Activated naive CD4-positive, alpha-beta T cell (primary cell): ENCODE results near the gene CLASP1.
"Not testable (repeated sequence)": the region's sequence is repeated elsewhere in the genome, so short reads cannot be mapped to it uniquely, and the experiment has no call there.

Source experiments
- DNase-seq, 4 experiments: peaks; one replicate each; lab custom pipeline; 2025; lab: John Stamatoyannopoulos, UW

Gene CLASP1

DNA sequence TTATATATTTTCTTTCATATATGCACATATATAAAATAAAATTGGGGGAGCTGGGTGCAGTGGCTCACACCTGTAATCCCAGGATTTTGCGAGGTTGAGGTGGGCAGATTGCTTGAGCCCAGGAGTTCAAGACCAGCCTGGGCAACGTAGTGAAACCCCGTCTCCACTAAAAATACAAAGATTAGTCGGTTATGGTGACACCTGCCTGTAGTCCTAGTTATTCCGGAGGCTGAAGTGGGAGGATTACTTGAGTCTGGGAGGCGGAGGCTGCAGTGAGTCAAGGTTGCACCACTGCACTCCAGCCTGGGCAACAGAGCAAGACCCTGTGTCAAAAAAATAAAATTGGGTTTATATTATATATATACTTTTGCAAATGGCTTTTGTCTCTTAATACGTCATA lies 324.7 kb downstream of the CLASP1 start:
- DNase-seq = no peak

DNA sequence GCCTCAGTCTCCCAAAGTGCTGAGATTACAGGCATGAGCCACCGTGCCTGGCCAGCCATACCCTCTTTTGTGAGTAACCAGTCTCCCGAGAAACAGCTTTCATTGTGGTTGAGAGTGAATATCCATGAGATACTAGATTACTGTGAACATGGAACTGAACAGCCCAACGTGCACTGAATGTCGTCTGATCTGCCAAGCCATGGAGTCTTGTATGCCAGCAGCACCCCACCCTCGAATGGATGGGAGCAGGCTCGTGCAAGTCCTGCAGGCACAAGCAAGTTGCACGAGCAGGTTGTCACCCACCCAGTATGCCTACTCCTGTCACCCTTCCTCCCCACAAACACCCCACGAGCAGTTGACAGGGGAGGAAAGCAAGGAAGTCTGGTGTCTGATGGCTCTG lies 327.8 kb downstream of the CLASP1 start:
- no peak for DNase-seq

DNA sequence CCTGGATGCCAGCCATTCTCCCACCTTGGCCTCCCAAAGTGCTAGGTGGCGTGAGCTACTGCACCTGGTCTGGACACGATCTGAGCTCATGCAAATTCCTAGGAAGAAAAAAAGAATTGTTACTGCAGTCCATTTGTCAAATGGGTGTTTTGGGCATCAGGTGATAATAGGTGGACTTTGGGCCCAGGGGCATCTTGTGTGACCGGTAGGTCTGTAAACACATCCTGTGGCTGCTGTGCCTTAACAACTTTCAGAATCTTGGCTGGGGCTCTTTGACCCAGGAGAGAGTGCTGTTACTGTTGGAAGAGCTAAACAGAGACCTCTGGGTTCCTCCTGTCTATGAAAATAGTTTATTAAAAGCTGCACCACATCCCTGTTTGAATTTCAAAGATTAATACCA lies 329.3 kb downstream of the CLASP1 start:
- DNase-seq = no peak

DNA sequence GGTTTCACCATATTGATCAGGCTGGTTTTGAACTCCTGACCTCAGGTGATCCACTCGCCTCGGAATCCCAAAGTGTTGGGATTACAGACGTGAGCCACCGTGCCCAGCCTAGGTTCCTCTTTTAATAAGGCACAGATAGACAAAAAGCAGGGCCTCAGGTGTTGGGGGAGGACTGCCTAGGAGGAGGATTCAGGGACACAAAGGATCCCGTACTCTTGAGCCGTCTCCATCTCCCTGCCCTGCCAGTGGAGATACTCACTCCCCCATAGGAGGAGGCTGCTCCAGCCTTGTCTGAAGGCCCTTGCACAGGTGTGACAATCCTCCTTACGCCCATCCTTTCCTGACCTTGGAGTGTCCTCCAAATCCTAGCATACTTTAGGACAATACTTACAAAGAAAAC lies 332.3 kb downstream of the CLASP1 start:
- no peak for DNase-seq

DNA sequence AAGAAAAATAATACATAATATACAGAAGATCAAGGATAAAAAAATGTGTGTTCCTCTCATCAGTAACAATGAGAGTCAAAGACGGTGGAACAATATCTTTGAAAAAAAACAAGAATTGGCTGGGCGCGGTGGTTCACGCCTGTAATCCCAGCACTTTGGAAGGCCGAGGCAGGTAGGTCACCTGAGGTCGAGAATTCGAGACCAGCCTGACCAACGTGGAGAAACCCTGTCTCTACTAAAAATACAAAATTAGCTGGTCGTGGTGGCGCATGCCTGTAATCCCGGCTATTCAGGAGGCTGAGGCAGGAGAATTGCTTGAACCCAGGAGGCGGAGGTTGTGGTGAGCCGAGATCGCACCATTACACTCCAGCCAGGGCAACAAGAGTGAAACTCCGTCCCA lies 335.6 kb downstream of the CLASP1 start:
- DNase-seq = not testable (repeated sequence)

DNA sequence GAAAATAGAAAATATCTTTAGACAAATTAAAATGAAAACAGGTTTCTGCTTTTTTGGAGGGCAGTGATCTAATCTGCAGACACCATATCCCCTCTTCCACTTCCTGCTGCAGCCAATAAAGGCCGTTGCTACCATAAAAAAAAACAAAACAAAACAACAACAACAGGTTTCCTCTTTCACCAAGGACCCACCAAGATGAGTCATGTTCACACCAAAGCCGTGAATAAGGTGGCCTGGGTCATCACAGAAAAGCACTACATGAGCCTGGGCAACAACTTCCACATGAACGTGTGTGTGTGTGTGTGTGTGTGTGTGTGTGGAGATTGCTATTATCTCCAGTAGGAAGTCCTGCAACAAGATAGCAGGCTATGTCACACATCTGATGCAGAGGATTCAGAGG lies 339.5 kb downstream of the CLASP1 start:
- DNase-seq = no peak

DNA sequence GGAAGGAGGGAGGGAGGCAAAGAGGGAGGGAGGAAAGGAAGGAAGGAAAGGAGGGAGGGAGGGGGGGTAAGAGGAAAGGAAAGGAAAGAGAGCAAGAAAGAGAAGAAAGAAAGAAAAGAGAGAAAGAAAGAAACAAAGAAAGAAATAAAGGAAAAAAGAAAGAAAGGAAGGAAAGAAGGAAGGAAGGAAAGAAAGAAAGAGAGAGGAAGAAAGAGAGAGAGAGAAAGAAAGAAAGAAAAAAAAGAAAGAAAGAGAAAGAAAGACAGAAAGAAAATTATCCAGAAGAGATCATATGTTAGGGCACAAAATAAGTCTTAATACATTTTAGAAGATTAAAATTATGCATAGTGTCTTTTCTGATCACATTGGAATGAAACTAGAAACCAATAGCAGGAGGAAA lies 339.9 kb downstream of the CLASP1 start:
- no peak for DNase-seq

DNA sequence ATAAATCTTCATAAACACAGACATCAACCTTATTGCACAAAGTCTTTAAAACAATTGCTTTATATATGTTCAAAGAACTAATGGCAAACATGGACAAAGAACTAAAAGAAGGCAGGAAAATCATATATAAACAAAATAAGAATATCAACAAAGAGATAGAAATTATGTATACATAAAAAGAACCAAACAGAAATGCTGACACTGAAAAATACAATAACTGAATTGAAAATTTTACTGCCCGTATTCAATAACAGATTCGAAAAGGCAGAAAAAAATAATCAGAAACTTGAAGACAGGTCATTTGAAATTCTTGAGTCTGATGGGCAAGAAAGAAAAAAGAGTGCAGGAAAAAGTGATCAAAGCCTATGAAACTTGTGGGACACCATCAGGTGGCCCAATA lies 342.2 kb downstream of the CLASP1 start:
- no peak for DNase-seq

DNA sequence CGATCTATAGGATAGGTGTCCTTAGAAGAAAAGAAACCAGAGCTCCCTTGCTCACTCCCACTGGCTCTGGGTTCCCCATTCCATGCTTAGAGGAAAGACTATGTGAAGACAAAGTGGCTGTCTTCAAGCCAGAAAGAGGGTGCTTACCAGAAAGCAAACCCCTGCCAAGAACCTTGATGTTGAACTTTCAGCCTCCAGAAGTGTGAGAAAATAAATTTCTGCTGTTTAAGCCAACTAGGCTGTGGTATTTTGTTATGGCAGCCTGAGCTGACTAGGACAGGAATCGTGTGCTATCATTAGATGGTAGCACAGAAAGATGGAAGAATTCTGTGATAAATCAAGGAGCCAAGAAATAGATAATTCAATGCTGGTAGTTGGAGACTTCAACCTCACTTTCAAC lies 344.3 kb downstream of the CLASP1 start:
- DNase-seq = no peak

DNA sequence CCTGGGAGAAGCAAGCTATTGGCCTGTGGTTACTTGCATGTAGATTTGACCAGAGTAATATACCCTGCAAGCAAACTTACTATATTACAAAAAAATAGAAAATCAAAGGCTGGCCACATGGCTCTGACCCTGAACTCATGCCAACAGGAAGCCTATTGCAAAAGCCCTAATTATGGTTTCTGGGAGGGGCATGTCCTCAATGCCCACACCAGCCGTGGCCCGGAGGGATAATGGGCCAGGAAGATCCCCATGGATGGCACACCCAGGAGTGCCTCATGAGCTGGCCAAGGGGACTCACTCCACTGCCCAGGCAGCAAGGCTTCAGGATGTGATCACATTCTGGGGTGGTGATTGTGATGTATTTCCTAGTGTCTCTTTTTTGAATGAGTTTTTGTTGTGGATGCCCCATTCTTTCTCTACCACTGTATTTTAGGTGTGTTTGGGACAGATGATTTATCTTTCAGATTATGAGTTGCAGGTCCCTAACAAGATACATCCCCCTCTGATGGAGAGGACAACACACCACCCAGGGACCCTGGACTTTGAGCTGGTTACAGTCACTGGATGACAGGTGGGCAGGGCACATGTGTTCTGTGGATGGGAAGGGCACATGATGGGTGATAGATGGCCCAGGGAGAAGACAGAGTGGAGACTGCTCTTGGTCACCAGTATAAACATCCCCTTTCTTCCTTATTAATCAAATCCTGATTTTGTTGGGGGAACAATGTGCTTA lies 345.6 kb downstream of the CLASP1 start:
- no peak for DNase-seq

DNA sequence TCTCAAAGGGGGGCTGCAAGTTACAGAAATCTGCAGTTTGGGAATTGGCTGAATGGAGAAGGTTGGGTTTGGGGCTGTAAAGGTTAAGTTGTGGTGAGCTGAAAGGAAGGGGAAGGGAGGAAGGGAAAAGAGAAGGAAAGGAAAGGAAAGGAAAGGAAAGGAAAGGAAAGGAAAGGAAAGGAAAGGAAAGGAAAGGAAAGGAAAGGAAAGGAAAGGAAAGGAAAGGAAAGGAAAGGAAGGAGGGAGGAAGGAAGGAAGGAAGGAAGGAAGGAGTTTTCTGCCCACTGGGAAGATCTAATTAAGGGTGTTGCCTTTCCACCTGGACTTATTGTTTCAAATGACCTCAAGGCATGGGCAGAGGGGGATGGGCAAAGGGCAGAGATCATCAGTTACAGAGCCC lies 348.1 kb downstream of the CLASP1 start:
- DNase-seq = not testable (repeated sequence)

DNA sequence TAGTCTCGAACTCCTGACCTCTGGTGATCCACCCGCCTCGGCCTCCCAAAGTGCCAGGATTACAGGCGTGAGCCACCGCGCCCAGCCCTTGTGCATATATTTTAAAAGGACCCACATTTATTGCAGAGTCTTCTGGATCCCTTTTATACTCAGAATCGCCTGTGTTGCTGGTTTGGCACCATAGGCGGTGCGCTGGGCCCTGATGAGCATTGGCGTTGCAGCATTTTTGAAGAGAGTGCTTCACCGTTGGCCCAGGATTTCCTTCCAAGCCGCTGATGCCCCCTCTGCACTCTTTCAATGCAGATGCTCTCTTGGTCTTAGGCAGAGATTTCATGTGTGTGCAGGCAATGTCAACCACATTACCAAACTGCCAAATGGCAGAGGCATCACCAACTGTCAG lies 350.8 kb downstream of the CLASP1 start:
- DNase-seq = no peak

DNA sequence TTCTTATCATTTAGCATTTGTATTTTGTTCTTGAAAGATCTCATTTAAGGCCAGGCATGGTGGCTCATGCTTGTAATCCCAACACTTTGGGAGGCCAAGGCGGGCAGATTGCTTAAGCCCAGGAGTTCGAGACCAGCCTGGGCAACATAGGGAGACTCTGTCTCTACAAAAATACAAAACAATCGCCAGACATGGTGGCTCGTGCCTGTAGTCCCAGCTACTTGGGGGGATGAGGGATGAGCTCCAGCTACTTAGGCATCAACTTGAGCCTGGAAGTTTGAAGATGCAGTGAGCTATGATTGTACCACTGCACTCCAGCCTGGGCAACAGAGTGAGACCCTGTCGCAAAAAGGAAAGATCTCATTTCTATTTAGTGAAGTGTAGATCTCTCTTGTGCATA lies 351.4 kb downstream of the CLASP1 start:
- not testable (repeated sequence) for DNase-seq

DNA sequence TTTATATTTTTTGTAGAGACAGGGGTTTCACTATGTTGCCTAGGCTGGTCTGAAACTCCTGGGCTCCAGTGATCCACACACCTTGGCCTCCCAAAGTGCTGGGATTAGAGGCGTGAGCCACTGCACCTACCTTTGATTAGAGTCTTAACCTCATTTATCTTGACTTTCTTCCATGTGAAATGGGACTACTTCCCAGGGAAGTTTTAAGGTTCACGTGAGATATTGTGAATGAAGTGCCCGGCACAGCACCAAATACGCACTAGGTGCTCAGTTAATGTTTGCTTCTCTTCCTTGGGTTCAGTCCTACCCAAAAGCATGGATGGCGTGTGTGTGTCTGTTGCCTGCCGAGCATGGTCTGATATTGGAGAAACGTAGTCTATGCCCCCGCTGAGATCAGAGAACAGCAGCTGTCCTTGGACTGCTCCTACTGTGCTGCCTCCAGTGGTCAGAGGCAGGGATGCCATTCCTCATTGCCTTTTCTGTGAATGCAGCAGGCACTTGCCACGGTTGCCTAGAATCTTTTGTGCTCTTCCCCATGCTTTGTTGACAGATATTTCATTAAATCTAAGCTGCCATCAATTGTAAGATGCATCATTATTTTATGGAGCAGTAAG lies 351.9 kb downstream of the CLASP1 start:
- DNase-seq = no peak

DNA sequence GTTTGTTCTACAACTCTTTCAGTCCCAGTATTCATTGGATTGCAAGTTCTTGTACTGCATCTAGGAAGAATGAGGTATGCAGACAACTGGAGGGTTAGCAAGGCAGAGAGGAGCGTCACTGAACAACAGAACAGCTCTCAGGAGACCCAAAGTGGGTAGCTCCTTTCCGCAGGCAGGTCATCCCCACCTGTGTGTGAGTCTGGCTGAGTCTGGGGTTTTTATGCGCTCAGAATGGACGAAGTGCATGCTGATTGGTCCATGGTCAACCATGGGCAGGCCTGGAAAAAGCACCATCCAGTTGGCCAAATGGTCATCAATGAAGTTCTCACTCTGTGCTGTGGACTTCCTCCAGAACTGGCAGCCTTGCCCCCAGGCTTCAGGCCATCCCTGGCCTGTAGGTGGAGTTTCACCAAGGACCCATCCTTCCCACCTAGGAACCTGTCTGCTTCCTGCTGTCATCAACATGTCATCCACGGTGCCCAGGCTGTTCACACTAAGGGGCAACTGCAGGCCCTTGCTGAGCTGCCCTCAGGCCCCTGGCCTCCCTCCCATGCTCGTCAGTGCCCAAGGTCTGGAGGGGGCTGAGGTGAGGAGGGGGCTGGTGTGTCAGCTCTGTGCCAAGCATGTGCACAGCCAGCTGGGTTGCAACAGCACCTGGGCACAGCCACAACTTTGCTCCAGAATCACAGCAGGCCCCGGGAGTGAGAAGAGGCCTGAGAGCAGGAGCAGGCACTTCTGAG lies 353.2 kb downstream of the CLASP1 start:
- DNase-seq = no peak

DNA sequence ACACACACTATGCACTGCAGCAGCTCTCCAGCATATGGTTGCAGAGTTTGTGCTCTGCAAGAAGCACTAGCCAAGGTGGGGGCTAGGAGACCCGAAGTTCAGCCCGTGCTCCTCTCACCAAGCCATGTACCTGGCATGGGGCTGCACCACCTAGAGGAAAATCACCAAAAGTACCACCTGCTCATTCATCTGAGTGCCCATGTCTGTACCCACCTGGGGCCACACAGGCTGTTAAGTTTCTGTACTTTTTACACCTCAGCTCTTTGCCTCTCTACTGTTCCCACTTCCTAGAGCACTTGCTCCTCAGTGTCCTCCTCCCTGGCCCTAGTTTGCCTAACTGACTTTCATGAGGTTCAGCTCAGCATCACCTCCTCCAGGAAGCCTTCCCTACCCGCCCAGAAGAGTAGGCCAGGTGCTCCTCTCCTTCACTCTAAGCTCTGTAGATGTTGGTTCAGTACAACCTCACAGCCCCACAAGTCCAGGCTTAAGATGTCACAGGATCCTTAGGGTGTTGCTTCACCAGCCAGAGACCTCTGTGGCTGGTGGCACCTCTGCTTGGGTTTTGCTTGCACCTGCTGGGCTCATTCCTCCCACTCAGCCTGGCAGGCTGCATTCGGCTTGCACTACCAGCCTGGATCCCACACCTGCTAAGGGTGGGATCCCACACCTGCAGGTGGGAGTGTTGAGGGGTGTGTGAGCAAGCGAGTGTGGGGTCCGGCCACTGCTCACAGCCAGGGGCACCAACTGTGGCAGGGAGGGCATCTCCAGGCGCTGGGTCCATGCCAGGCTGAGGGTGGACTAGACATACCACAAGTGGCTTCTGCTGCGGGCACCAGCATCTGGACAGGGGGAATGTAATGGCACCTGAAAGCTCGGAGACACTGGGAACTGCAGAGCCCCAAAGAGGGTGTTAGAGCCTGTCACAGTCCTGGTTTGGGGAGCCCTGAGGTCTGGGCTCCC lies 354.1 kb downstream of the CLASP1 start:
- DNase-seq = no peak

DNA sequence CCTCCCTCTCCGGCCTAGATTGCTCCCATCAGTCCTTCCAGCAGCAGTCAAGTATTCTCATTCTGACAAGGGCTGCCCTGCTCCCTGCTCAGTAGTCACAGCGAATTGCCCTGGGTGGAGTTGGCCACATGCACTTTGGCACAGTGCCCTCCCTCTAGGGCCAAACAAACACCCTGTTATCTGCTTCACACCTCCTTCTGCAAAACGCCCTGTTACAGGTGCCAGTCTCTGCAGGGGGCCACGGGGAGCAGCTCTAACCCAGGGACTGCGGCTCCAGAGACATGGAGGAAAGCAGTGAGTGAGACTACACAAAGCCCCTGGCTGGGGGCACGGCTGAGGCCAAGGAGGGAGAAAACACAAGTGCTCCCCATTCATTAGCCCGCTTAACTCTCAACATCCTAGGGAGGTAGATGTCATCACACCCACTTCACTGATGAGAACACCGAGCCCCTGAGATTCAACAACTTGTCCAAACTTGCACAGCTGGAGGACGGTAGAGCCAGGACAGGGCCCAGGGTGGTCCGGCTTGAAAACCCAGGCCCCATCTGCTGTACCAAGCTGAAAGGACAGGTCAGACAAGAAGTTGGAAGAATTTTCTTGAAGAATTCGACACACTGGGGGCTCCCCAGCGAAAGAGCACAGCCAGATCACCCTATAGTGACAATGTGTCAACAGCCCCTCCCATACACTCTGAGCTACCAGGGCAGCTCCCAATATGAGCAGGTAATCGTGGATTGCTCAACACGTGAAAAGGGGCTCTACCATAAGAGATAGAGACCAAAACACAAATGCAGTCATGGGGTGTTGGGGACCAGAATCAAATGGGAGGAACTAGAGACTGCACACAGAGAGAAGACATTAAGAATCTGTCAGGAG lies 355.6 kb downstream of the CLASP1 start:
- DNase-seq = no peak

DNA sequence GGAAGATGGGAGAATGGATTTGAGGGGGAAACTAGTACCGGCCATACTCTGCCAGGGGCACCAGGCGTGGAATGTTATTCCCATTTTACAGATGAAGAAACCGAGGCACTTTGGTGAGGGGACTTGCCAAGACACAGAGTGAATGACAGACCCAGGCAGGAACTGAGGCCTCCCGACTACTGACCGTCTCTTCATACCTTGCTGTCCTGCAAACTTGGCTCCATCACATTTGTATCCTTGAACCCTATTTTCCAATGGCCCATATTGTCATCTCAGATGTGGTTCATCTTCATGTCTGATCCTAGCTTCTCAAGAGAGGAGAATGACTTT lies 358.0 kb downstream of the CLASP1 start:
- no peak for DNase-seq

DNA sequence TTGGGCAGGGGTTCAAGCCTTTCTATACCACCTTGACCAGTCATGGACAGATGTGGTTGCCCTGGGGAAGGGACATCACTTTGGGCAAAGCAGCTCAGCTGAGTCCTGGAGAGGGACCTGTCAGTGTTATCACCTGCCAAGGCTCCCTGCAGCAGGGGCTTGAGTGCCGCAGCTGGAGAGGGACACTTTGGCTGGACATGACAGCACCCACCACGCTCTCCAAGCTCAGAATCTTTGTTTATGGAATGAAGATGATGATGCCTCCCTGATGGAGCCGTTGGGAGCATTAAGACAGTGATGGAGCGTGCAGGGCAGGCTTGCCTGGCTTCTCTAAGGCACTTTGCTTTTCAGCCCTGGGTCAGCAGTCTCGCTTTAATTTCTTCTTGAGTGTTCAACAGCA lies 360.0 kb downstream of the CLASP1 start:
- DNase-seq = no peak

DNA sequence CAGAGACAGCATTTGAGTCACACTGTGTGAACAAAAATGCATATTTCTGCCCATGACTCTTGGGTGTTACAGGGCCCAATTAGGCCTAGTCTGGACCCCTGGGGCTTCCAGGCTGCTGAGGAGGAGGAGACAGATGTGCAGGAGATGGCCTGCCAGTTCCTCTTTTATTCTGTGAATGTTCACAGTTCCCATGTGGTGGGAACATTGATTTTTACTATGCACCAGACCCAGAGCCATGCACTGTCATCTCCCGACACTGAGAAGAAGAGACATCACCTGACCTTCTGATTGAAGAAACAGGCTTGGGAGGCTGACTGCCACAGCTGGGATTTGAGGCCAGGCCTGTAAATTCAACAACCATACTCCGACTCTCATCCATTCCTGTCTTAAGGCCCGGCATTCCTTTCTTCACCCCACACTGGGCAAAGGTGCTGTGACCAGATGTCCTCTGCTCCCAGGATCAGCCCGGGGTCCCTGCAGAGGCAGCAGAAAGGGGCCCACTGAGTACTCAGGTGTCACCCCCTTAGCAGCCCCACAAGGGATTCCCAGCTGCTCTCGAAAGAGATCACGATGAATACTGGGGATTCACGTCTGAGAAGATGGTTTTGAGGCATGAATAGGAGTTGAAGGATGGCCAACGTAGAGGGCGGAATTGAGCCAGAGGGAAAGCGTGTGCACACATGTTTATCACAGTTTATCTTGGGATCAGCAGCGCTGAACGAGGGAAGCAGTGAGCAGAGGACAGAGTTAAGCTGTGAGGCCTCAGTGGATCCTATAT lies 360.6 kb downstream of the CLASP1 start:
- no peak for DNase-seq

DNA sequence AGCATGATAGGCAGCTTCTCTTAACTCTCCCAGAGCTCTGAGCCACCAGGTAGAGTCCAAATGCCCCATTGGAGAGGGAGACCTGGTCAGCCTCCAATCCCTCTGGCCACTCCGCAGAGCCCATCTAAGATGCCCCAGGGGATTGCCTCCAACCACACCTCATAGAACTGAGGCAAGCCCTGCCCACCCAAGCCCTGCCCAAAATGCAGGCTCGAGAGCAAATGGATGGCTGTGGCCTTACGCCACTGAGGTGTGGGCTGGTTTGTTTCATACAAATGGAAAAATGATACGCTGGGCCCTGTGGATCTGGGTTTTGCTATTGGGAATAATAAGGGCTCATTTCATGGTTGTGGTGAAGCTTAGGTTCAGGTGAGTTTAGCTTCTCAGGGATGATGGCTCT lies 361.3 kb downstream of the CLASP1 start:
- DNase-seq = no peak
